Activated CD4-positive, alpha-beta T cell treated with anti-CD3 and anti-CD28 coated beads for 48 hours (primary cell): ENCODE measurements around the gene SLC4A4.

Source experiments
- DNase-seq: peaks from one replicate; pipeline ENCODE4 v3.0.0-alpha.2; 2020

The SLC4A4 gene

GRCh38 chr4:71607780-71608677, 269.2 kb downstream of the SLC4A4 start:
- DNase-seq = no peak

- DNase-seq = no peak
Observed at GRCh38 chr4:71608678-71609071, 269.9 kb downstream of the SLC4A4 start.

DNA sequence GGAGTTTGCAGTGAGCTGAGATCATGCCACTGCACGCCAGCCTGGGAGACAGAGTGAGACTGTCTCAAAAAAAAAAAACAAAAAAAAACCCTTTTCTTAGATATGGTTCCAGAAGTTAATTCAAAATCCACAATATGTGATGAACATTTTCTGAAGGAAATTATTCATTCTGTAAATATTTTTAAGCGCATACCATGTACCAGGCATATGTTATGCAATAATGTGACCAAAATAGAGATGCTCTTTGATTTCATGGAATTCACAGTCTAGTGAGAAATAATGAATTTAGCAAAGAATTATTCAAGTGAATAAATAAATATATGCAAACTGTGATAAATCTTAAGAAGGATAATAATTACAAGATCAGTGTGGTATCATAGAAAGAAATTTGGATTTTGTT, 270.3 kb downstream of the SLC4A4 start:
- DNase-seq = no peak

GRCh38 chr4:71609651-71610050, 270.8 kb downstream of the SLC4A4 start:
- no peak for DNase-seq

DNA sequence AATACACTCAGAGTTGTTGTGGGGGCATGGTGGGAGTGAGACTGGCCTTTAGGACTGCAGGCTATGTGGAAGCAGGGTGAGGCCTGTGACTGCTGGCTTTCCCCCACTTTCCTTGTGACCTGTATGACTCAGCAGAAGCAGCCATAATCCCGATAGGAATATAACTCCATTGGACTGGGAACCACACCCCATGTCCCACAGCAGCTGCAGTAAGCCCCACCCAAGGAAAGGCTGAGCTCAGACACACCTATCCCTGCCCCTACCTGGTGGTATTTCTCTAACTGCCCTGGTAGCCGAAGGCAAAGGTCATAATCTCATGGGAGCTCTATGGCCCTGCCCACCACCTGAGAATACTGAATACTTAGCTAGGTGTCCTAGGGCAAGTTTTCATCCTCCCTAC, 275.8 kb downstream of the SLC4A4 start:
- no peak for DNase-seq

DNA sequence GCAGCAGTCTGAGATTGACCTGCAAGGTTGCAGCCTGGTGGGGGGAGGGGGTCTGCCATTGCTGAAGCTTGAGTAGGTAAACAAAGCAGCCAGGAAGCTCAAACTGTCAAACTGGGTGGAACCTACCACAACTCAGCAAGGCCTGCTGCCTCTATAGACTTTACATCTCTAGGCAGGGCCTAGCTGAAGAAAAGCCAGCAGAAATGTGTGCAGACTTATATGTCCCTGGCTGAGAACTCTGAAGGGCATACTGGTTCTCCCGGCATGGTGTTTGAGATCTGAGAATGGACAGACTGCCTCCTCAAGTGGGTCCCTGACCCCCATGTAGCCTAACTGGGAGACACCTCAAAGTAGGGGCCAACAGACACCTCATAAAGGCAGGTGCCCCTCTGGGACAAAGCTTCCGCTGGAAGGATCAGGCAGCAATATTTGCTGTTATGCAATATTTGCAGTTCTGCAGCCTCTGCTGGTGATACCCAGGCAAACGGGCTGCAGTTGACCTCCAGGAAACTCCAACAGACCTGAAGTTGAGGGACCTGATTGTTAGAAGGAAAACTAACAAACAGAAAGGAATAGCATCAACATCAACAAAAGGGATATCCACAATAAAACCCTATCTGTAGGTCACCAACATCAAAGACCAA, 277.5 kb downstream of the SLC4A4 start:
- no peak for DNase-seq
